Activated naive CD4-positive, alpha-beta T cell (primary cell): ENCODE results near the gene ADSS1.

Experiments used
- DNase-seq, 4 experiments: peaks; one replicate each; lab custom pipeline; 2025; lab: John Stamatoyannopoulos, UW

ADSS1 gene

GRCh38 chr14:104687601-104688504, 36.2 kb upstream of the ADSS1 start:
- DNase-seq = no peak

DNA sequence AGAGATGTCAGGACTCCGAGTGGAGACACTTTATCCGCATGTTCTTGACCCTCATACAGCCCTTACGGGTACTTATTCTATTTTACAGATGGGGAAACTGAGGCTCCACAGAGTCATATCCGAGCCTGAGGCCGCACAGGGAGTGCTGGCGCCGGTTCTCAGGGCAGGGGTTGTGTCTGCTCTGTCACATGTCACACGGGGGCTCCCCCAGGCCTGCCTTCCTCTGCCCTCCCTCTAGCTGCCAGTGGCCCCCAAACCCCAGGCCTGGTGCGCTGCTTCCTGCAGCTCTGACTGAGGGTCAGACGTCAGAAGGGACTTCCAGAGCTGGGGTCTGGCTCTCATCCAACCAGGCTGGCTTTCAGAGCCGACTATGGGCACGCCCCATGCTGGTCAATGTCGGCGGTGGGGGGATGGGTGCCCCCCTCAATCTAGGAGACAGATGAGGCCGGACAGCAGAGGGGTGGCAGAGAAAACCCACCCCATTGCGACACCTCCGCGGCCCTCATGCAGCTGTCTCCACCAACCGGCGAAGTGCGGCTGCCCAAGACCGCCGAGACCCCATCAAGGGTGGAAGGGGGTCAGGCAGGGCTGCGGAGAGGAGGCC, 35.4 kb upstream of the ADSS1 start:
- DNase-seq = no peak

- DNase-seq = peak in 1 of 4 experiments; percentile 45
Observed at GRCh38 chr14:104689109-104689880, 34.7 kb upstream of the ADSS1 start, which contains the start of gene INF2. Gene INF2, plus strand, starts transcription at chr14:104689618. Its CDS starts 11,748 bp downstream, at chr14:104701366.

GRCh38 chr14:104689881-104690711, 33.9 kb upstream of the ADSS1 start:
- no peak for DNase-seq

- no peak for DNase-seq
Observed at GRCh38 chr14:104690861-104691455, 33.1 kb upstream of the ADSS1 start.

GRCh38 chr14:104691546-104692260, 32.3 kb upstream of the ADSS1 start:
- DNase-seq = no peak

DNA sequence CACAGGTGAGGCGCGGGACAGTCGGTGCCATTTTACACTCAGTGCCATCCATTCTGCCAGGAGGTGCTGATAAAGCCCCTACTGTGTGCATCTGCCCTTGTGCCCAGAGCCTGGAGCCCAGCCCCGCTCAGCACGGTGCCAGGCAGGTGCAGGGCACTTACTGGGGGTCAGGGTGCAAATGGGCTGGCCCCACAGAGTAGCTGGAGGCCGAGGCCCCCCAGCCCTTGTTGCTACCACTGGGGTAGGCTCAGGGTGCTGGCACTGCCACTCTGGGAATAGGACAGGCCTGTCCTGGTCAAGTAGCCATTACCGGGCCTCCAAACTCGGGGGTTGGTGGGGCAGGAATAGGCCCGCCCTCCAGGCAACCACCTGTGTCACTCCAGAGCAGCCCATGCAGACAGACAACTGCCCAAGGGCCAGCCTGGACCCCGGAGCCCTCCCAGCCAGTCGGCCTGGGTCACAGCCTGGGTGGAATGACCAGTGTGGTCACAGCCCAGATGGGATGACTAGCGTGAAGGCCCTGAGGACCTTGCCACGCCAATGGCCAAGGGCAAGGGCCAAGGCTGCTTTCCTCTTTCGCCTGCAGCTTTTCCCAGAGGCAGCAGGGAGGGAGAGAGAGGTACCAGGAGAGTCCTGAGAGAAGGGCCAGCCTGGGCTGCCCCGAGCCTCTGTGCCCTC, 31.6 kb upstream of the ADSS1 start:
- no peak for DNase-seq

DNA sequence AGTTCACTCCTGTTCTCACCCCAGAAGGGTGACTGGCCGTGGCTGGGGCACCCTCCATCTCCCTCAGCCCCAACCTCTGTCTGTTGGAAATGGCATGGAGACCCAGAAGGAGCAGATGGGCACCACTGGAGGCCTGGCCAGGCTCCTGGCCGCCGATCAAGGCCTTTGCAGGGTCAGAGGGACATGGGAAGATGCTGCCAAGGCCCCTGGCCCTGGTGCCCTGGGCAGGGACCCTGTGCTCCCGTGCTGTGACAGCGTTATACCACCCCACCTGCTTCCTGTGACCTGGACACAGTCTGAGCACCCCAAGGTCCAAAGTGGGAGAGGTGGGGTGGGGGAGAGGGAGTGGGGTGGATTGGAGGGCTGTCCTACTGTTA, 31.1 kb upstream of the ADSS1 start:
- DNase-seq = no peak

GRCh38 chr14:104693482-104694431, 30.3 kb upstream of the ADSS1 start:
- no peak for DNase-seq

GRCh38 chr14:104694475-104694950, 29.5 kb upstream of the ADSS1 start:
- DNase-seq = no peak

DNA sequence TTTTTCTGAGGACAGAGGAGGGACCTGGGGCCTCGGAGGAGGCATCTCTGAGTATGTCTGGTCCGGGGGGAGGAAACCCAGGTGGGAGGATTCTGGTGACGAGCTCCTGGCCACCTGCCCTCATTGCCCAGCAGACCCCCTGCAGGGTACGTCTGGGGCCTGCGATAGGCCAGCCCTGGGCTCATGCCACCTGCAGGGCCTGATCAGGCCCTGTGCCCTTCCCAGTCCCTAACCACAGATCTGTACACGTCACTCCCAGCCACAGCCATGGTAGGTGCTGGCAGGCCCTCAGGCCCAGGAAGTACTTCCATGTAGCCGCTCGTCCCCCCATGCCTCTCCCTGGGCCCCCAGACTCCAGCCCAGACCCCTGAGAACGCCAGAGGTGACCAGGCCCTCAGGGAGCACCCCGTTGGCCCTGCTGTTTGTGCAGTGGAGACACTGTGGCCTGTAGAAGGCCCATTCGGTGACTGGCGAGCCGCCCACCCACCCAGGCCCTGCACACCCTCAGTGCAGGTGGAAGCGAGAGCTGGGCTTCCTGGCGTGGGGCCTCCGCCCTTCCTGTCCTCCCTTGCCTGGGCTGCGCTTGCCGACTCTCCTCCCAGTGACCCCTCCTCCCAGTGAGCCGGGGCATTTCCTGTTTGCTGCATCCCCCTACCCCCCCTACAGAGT, 28.9 kb upstream of the ADSS1 start:
- peak in 2 of 4 experiments; percentile 37 to 41 for DNase-seq

- no peak for DNase-seq
Observed at GRCh38 chr14:104695660-104696000, 28.4 kb upstream of the ADSS1 start.

DNA sequence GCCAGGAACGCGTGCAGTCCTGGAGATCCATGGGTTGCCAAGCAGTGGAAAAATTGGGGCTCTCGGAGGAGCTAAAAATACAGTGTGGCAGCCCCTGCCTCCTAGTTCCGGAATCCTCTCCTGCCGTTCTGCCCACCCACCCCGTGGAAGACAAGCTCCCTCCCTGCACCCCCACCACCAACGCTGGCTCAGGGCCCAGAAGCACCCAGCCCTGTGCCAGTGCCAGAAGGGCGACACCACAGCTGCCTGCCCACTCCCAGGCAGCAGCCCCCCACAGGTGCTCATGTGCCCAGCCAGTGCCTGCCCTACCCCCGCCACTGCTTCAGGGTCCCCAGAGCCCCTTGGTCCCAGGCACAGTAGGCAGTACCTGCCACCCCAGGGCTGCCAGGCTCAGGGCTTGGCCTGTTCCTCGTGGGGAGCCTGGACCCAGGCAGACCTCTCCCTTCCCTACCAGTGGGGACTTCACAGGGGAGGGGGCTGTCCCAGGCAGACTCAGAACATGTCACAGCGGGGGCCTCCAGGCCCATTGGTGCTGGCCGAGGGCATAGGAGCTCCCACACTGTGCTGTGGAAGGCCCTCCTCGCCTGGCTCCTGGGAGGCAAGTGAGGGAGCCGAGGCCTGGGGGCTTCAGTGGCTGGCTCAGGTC, 27.2 kb upstream of the ADSS1 start:
- DNase-seq = no peak

DNA sequence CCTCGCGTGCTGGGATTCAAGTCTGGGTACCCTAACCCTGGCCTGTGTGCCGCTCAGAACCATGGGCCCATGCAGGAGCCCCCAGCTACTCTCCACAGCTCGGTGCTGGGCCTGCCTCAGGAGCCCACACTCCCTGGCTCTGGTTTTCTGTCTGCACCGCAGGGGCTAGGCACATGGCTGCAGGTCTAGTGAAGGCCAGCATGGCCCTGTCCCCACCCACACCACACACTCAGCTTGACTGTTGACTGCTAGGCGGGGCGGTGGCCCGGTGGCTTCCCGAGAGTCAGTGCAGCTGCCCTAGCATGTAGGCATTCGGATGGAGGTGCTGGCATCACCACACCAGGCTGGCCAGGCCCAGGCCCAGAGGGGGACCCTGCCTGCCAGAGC, 26.7 kb upstream of the ADSS1 start:
- no peak for DNase-seq

GRCh38 chr14:104697892-104698583, 26.0 kb upstream of the ADSS1 start:
- no peak for DNase-seq

DNA sequence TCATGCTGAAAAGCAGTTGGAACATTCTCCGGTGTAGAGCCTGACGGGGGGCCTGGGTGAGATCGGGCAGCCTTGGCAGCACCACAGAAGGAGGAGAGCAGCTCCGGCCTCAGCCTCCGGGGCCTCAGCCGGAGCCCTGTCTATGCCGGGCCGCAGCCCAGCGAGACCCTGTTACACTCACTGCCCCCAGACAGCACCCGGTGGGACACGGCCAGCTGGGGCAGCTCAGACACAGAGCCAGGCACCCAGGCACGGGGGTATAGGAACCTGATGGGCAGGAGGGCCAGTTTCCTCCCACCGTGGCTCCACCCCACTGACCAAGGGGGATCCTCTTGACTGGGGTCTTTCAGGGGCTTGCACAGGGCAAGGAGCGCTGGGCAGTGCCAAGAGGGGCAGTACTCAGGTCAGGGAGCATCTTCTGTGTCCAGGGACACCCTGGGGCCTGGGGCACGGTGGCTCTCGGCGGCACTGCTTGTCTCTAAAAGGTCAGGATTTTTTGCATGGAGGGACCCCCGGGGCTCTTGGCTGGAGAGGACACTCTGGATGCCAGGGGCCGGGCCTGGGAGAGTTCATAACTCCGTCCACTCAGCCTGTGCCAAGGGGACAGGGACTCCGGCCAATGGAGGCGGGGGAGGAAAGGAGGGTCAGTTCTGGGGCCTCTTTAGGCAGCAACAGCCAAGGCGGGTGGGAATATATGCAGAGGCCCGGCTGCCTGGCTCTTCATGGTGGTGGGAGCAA, 25.2 kb upstream of the ADSS1 start:
- DNase-seq = no peak

GRCh38 chr14:104699426-104699748, 24.6 kb upstream of the ADSS1 start:
- no peak for DNase-seq
